Adrenal gland (tissue), 12 donors: ENCODE data around the gene GFOD2. TPM values are rescaled to one million over a fixed set of nuclear protein-coding genes. Genes with fewer than 3 reads are reported as not detected.

Experiments used
- DNase-seq, 7 donors: peaks; one replicate each; pipeline ENCODE4 v3.0.0-alpha.2; 2019 to 2020
- H3K27ac ChIP-seq, 5 donors: fragments of 200-600 bp; sonication (generic) in 4 of 5; 1 replicate in 3 of 5; 2 replicates in 2 of 5; pipeline versions ENCODE4 v1.5.1 to v1.8.0; 2016 to 2020; ENCODE audit warnings: mild to moderate bottlenecking in 1 of 5
- H3K27me3 ChIP-seq: fragments of 200-600 bp; 2 replicates; pipeline ENCODE4 v1.8.0; 2021
- H3K36me3 ChIP-seq, 2 donors: fragments of 200-600 bp; replicated peaks in 1 of 2; 1 replicate in 1 of 2; 2 replicates in 1 of 2; pipeline versions ENCODE4 v1.5.1 to v1.8.0; 2018 to 2022
- H3K4me1 ChIP-seq, 2 donors: fragments of 200-600 bp; replicated peaks in 1 of 2; 1 replicate in 1 of 2; 2 replicates in 1 of 2; pipeline versions ENCODE4 v1.5.1 to v1.8.0; 2018 to 2021
- H3K4me3 ChIP-seq, 4 donors: fragments of 200-600 bp; sonication (generic) in 3 of 4; one replicate each; pipeline ENCODE4 v1.5.1; 2016 to 2018
- H3K9me3 ChIP-seq, 3 donors: fragments of 200-600 bp; sonication (generic) in 1 of 3; replicated peaks in 1 of 3; 1 replicate in 2 of 3; 2 replicates in 1 of 3; pipeline versions ENCODE4 v1.5.1 to v1.8.0; 2016 to 2021
- POLR2A ChIP-seq, 2 donors: fragments of 450-650 bp; IDR thresholded peaks; one replicate each; pipeline ENCODE4 v1.6.1; 2017; ENCODE audit warnings: antibody characterized with exemption in 2 of 2, mild to moderate bottlenecking in 2 of 2, moderate library complexity in 1 of 2
- WGBS, 4 donors: extraction: QIAGEN DNeasy Blood & Tissue Kit in 2 of 4; methylation state at CpG; one replicate each; pipeline versions ENCODE4 v1.1.5 to v1.1.7; 2013 to 2017; 5-methylcytosine and 5-hydroxymethylcytosine counted together
- intact Hi-C, 2 donors: fragments of 100-400 bp; cut with DNase I; formaldehyde crosslinking; loops; one replicate each; pipeline versions ENCODE4 v1.14.1 to v1.15.0; 2022 to 2023
- polyA plus RNA-seq, 3 donors: library from polyadenylated mRNA; stranded (reverse); fragments of 200-250 nt in 2 of 3; fragments of 350-450 nt in 1 of 3; fragmentation: Illumina TruSeq in 1 of 3; extraction: RNeasy Lipid Tissue Mini Kit (QIAGEN cat#74804) in 1 of 3; gene quantifications; one replicate each; pipeline ENCODE4 v1.2.3, GENCODE V29; 2013 to 2014
- total RNA-seq, 9 donors: library from RNA; depleted of rRNA in 4 of 9; stranded (reverse); fragments of >200 nt in 4 of 9; fragments of 120-200 nt in 1 of 9; fragmentation: NEBNext Ultra II Directional in 1 of 9; extraction: Animal tissue kit (Norgen Biotek cat#: 25700) in 1 of 9; gene quantifications; one replicate each; pipeline versions ENCODE4 v1.1.0 to v1.2.4, GENCODE V29; 2013 to 2023
- TF ChIP-seq, protein P1 (sequence below), 6 experiments: fragments of 450-650 bp in 4 of 6; fragments of 200-600 bp in 2 of 6; sonication (generic) in 1 of 6; IDR thresholded peaks; 1 replicate in 5 of 6; 2 replicates in 1 of 6; pipeline versions ENCODE4 v1.5.1 to v1.8.0; 2016 to 2021; ENCODE audit warnings: antibody characterized with exemption in 6 of 6, mild to moderate bottlenecking in 2 of 6, moderate library complexity in 1 of 6
- donor health status: healthy with polysubstance abuse.
- donor health status: Bipolar disorder and iron deficiency.
- donor health status: DM: yes; HTN: yes; CAD: no.
- donor health status: DM: no; HTN: no; CAD: no.
- donor health status: DM: no; HTN: no; CAD: no.
- donor health status: DM: yes; HTN: yes; CAD: no.

GFOD2 gene
- total and polyA plus RNA-seq, 12 donors: 14.2 to 43.5 (median 16.7) TPM

DNA sequence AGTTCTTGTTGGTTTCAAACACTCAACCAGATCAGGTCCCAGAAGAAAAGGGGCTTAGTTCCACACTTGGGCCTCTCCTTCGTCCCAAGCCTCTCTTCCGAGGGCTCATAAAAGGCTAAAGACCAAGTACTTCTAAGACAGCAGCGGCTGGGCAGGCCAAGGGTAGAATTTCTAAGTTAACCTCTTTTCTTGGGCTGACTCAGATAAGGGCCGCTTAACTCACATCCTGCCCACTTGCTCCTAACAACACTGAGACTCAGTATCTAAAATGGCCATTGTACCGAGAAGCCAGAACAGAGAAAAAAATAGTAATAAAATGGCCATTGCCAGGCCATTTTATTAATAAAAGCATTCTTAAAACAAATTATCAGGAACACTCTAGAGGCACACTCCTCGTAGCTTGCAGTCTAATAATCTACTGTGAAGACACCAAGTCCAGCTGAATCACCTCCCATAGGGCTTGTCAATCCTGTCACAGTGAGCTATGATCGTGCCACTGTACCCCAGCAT lies 45.1 kb upstream of the GFOD2 start:
- H3K27me3 ChIP-seq: no peaks in the 10 kb centered on the region
- TF ChIP-seq POLR2A (IDR thresholded peaks at IDR 0.05): no peak
- TF ChIP-seq, protein P1, sequence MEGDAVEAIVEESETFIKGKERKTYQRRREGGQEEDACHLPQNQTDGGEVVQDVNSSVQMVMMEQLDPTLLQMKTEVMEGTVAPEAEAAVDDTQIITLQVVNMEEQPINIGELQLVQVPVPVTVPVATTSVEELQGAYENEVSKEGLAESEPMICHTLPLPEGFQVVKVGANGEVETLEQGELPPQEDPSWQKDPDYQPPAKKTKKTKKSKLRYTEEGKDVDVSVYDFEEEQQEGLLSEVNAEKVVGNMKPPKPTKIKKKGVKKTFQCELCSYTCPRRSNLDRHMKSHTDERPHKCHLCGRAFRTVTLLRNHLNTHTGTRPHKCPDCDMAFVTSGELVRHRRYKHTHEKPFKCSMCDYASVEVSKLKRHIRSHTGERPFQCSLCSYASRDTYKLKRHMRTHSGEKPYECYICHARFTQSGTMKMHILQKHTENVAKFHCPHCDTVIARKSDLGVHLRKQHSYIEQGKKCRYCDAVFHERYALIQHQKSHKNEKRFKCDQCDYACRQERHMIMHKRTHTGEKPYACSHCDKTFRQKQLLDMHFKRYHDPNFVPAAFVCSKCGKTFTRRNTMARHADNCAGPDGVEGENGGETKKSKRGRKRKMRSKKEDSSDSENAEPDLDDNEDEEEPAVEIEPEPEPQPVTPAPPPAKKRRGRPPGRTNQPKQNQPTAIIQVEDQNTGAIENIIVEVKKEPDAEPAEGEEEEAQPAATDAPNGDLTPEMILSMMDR (IDR thresholded peaks at IDR 0.05): no peak
- no peaks in the 10 kb centered on the region for H3K9me3 ChIP-seq
- 92 to 95% (median 94%) methylated on average over 7 of the region's 7 CpGs for WGBS, 4 donors
- DNase-seq: no peak
- no peak overlapping the region for H3K27ac ChIP-seq
- H3K4me1 ChIP-seq: no peaks in the 10 kb centered on the region
- H3K36me3 ChIP-seq: no peaks in the 10 kb centered on the region
- H3K4me3 ChIP-seq: no peak overlapping the region
- intact Hi-C loops: no loop called here

DNA sequence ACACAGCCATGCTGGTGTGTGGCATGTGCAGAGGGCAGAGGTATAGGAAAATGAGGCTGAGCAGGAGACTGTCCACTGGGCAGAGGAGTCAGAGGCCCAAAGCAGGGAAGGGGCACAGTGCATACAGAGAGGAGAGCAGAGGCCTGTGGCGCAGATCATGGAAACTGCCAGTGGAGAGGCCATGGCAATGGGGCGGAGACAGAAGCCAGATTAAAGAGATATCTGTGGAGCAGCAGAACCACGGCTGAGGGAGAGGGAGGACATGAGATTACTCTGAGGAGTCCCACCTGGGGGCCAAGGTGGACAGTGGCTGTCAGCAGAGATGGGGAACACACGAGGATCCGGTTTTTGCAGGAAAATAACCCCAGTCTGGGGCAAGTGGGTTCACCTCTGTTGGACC lies 44.0 kb upstream of the GFOD2 start:
- Histone ChIP-seq H3K4me1 (no peaks in the 10 kb centered on the region), H3K4me3 (no peak overlapping the region), H3K36me3 (no peaks in the 10 kb centered on the region), H3K27ac (no peak overlapping the region), H3K9me3 (no peaks in the 10 kb centered on the region), H3K27me3 (no peaks in the 10 kb centered on the region)
- no peak for TF ChIP-seq POLR2A (IDR thresholded peaks at IDR 0.05)
- TF ChIP-seq, protein P1 (IDR thresholded peaks at IDR 0.05): no peak
- WGBS, 4 donors: 91 to 94% (median 91%) methylated on average over 5 of the region's 5 CpGs
- intact Hi-C loops: no loop called here
- DNase-seq: no peak

DNA sequence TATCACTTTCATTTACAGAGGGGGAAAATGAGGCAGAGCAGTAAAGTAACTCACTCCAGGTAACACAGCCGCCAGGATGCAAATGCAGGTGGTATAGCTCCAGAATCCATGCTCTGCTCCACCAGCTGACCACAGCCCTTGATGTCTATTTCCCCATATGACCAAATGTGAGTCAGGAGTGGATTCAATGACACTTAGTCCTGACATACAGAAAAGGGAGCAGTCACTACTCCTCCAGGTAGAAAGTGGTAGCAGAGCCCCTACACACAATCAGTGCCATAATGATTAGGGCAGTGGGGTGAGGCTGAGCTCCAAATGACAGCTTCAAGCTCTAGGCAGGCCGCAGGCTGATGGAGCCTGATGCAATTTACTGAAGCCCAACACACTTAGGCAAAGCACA lies 43.3 kb upstream of the GFOD2 start:
- TF ChIP-seq, protein P1 (IDR thresholded peaks at IDR 0.05): no peak
- TF ChIP-seq POLR2A (IDR thresholded peaks at IDR 0.05): no peak
- no peak for DNase-seq
- H3K27me3 ChIP-seq: no peaks in the 10 kb centered on the region
- no peaks in the 10 kb centered on the region for H3K9me3 ChIP-seq
- H3K4me3 ChIP-seq: no peak overlapping the region
- H3K27ac ChIP-seq: no peak overlapping the region
- no peaks in the 10 kb centered on the region for H3K36me3 ChIP-seq
- 87 to 100% (median 96%) methylated on average over 1 to 2 of the region's 2 CpGs for WGBS, 4 donors
- H3K4me1 ChIP-seq: no peaks in the 10 kb centered on the region
- intact Hi-C loops: no loop called here

DNA sequence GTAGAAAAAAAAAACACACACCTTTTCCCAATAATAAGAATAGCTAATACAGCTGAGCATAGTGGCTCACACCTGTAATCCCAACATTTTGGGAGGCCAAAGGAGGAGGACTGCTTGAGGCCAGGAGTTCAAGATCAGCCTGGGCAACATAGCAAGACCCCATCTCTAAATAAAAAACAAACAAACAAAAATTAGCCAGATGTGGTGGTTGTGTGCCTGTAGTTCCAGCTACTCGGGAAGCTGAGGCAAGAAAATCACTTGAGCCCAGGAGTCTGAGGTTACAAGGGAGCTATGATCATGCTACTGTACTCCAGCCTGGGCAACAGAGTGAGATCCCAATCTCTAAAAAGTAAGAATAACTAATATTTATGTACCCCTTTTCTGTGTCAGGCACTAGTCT lies 42.8 kb upstream of the GFOD2 start:
- H3K4me1 ChIP-seq: no peaks in the 10 kb centered on the region
- 88 to 100% (median 100%) methylated on average over 1 of the region's 1 CpG for WGBS, 4 donors
- TF ChIP-seq, protein P1 (IDR thresholded peaks at IDR 0.05): no peak
- no peak for TF ChIP-seq POLR2A (IDR thresholded peaks at IDR 0.05)
- H3K9me3 ChIP-seq: no peaks in the 10 kb centered on the region
- H3K4me3 ChIP-seq: no peak overlapping the region
- H3K27ac ChIP-seq: no peak overlapping the region
- DNase-seq: no peak
- H3K27me3 ChIP-seq: no peaks in the 10 kb centered on the region
- intact Hi-C loops: no loop called here
- H3K36me3 ChIP-seq: no peaks in the 10 kb centered on the region
